Keratinocyte (primary cell): ENCODE measurements around the gene UTS2B.

Experiments used
- CTCF ChIP-seq, 3 experiments: IDR thresholded peaks in 1 of 3; conservative IDR thresholded peaks in 1 of 3; optimal IDR thresholded peaks in 1 of 3; 2 replicates in 2 of 3; 3 replicates in 1 of 3; pipeline versions ENCODE3 to v1.5.1; 2011; ENCODE audit warnings: low read length in 3 of 3, mild to moderate bottlenecking in 3 of 3, moderate library complexity in 2 of 3, control low read depth in 1 of 3, inconsistent platforms in 1 of 3; ENCODE audit not compliant: insufficient read depth in 2 of 3; ENCODE audit errors: extremely low read depth in 1 of 3
- EZH2 ChIP-seq: IDR thresholded peaks from one replicate; pipeline ENCODE4 v1.6.1; 2012; ENCODE audit warnings: inconsistent platforms, mild to moderate bottlenecking, low read length, moderate library complexity

- TF ChIP-seq CTCF (optimal IDR thresholded peaks at IDR 0.05 in 1 of 3, IDR thresholded peaks at IDR 0.05 in 1 of 3, conservative IDR thresholded peaks at IDR 0.05 in 1 of 3; ENCODE audit: extremely low read depth in 1 of 3, insufficient read depth in 2 of 3, low read length in 3 of 3) (no peak), EZH2 (no peak)
These were observed 49.7 kb upstream of the UTS2B start for GRCh38 chr3:191380001-191380400.
